ENCODE data around the gene CALHM6. TPM values are rescaled to one million over a fixed set of nuclear protein-coding genes. Genes with fewer than 3 reads are reported as not detected.

The CALHM6 gene
- polyA plus RNA-seq, 3 donors: 47.7 to 367 (median 261) TPM

DNA sequence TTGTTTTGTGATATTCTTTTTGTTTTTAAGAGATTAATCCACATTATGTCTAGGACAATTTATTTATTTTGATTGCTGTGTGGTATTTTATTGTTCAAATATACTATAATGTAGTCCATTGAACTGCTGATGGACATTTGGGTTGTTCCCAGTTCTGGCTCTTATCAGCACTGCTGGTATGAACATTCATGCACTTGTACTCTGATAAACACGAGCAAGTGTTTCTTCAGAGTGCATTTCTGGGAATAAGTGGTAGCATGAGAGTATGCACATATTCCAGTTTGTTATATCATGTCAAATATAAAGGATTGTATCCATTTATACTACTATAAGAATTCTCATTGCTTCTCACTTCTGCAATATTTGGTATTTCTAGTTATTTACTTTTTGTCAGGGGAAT, 7.1 kb downstream of the CALHM6 start:
- no peaks in the 10 kb centered on the region for H4K20me1 ChIP-seq (ENCODE audit: insufficient read depth, low read length)
- Mint-ChIP-seq H3K27ac (no peak overlapping the region), H3K9me3 (peaks cover 0 to 3% (median 0%) of the 10 kb centered on the region in 7 donors), H3K4me3 (no peak overlapping the region), H3K27me3 (ENCODE audit: low read depth in 3 of 3) (no peaks in the 10 kb centered on the region), H3K36me3 (peaks cover 1 to 5% of the 10 kb centered on the region in 2 donors), H3K4me1 (peaks cover 50% of the 10 kb centered on the region)
- no peak overlapping the region for H3K9ac ChIP-seq (ENCODE audit: insufficient read depth, low read length, poor library complexity, severe bottlenecking)
- H3K9me3 ChIP-seq (replicated peaks in 1 of 2; ENCODE audit: control insufficient read depth in 1 of 2, insufficient read depth in 1 of 2, low read length in 2 of 2): no peaks in the 10 kb centered on the region
- TF ChIP-seq, protein P1, sequence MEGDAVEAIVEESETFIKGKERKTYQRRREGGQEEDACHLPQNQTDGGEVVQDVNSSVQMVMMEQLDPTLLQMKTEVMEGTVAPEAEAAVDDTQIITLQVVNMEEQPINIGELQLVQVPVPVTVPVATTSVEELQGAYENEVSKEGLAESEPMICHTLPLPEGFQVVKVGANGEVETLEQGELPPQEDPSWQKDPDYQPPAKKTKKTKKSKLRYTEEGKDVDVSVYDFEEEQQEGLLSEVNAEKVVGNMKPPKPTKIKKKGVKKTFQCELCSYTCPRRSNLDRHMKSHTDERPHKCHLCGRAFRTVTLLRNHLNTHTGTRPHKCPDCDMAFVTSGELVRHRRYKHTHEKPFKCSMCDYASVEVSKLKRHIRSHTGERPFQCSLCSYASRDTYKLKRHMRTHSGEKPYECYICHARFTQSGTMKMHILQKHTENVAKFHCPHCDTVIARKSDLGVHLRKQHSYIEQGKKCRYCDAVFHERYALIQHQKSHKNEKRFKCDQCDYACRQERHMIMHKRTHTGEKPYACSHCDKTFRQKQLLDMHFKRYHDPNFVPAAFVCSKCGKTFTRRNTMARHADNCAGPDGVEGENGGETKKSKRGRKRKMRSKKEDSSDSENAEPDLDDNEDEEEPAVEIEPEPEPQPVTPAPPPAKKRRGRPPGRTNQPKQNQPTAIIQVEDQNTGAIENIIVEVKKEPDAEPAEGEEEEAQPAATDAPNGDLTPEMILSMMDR (IDR thresholded peaks at IDR 0.05): no peak
- H3K4me1 ChIP-seq (ENCODE audit: control insufficient read depth in 1 of 2, insufficient read depth in 2 of 2, low read length in 2 of 2): peaks cover 27 to 45% of the 10 kb centered on the region in 2 donors
- no CpG with 5 or more reads among the region's 1 CpG for WGBS (ENCODE audit: insufficient coverage)
- H2AFZ ChIP-seq (ENCODE audit: insufficient read depth, low read depth, low read length, poor library complexity, severe bottlenecking): no peak overlapping the region
- no peaks in the 10 kb centered on the region for H3K27me3 ChIP-seq (ENCODE audit: control insufficient read depth in 2 of 2, insufficient read depth in 2 of 2, low read length in 2 of 2)
- no peaks in the 10 kb centered on the region for H3K36me3 ChIP-seq (replicated peaks in 1 of 2; ENCODE audit: control insufficient read depth in 1 of 2, insufficient read depth in 2 of 2, low read length in 2 of 2)
- intact Hi-C loops (cut with micrococcal nuclease): no loop called here
- no peak overlapping the region for H3K27ac ChIP-seq (ENCODE audit: low read depth in 1 of 2, low read length in 2 of 2)
- no peak overlapping the region for H3K4me3 ChIP-seq (replicated peaks in 1 of 3; ENCODE audit: low read depth in 2 of 3, low read length in 3 of 3)
- peaks cover 2% of the 10 kb centered on the region for H3K79me2 ChIP-seq (ENCODE audit: insufficient read depth, low read length)
- no peak for DNase-seq
- no peak overlapping the region for H3K4me2 ChIP-seq (replicated peaks; ENCODE audit: extremely low read depth, low read length, poor library complexity, severe bottlenecking)

DNA sequence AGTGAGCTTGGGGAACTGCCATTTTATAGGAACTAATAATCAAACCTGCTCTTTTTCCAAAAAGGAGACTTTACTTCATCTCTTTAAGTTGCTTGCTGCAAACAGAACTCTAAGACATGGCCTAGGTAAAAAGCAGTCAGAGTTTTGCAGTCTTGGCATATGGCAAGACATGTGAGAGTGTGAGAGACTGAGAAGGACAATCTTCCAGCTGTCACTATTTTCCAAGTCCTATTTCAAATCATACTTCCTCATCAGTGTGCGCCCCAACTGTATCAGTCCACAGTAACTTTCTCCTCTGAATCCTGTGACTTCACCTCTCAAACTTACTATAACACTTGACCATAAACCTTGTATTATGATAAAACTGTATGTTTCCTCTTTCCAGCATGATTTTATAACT, 10.4 kb downstream of the CALHM6 start:
- no peaks in the 10 kb centered on the region for H3K9me3 ChIP-seq (replicated peaks in 1 of 2; ENCODE audit: control insufficient read depth in 1 of 2, insufficient read depth in 1 of 2, low read length in 2 of 2)
- peaks cover 35 to 48% of the 10 kb centered on the region in 2 donors for H3K4me1 ChIP-seq (ENCODE audit: control insufficient read depth in 1 of 2, insufficient read depth in 2 of 2, low read length in 2 of 2)
- no peaks in the 10 kb centered on the region for H3K36me3 ChIP-seq (replicated peaks in 1 of 2; ENCODE audit: control insufficient read depth in 1 of 2, insufficient read depth in 2 of 2, low read length in 2 of 2)
- H3K4me2 ChIP-seq (replicated peaks; ENCODE audit: extremely low read depth, low read length, poor library complexity, severe bottlenecking): peak overlapping the region; percentile 12
- Mint-ChIP-seq H3K9me3 (no peaks in the 10 kb centered on the region), H3K27me3 (ENCODE audit: low read depth in 3 of 3) (no peaks in the 10 kb centered on the region), H3K4me1 (peaks cover 55% of the 10 kb centered on the region), H3K4me3 (peak overlapping the region in 1 of 2 donors; percentile 11), H3K36me3 (no peaks in the 10 kb centered on the region), H3K27ac (peak overlapping the region in 3 of 7 donors; percentile 4 to 70 (median 58))
- no peak overlapping the region for H3K9ac ChIP-seq (ENCODE audit: insufficient read depth, low read length, poor library complexity, severe bottlenecking)
- no CpG with 5 or more reads among the region's 1 CpG for WGBS (ENCODE audit: insufficient coverage)
- DNase-seq: no peak
- H4K20me1 ChIP-seq (ENCODE audit: insufficient read depth, low read length): no peaks in the 10 kb centered on the region
- TF ChIP-seq, protein P1 (IDR thresholded peaks at IDR 0.05): no peak
- peak overlapping the region; percentile 65 for H2AFZ ChIP-seq (ENCODE audit: insufficient read depth, low read depth, low read length, poor library complexity, severe bottlenecking)
- H3K27ac ChIP-seq (ENCODE audit: low read depth in 1 of 2, low read length in 2 of 2): peak overlapping the region in 1 of 2 donors; percentile 61
- H3K27me3 ChIP-seq (ENCODE audit: control insufficient read depth in 2 of 2, insufficient read depth in 2 of 2, low read length in 2 of 2): no peaks in the 10 kb centered on the region
- H3K79me2 ChIP-seq (ENCODE audit: insufficient read depth, low read length): no peaks in the 10 kb centered on the region
- no peak overlapping the region for H3K4me3 ChIP-seq (replicated peaks in 1 of 3; ENCODE audit: low read depth in 2 of 3, low read length in 3 of 3)
- intact Hi-C loops (cut with micrococcal nuclease): no loop called here
